HS-5 (cell line): ENCODE measurements around the gene LRIG1.

Experiments used
- DNase-seq: peaks from one replicate; pipeline ENCODE4 v3.0.0-alpha.2; 2012; ENCODE audit warnings: low read depth

LRIG1 gene

GRCh38 chr3:66489115-66489514 lies 11.7 kb downstream of the LRIG1 start:
- no peak for DNase-seq

- no peak for DNase-seq
Observed at GRCh38 chr3:66488492-66488891, 12.3 kb downstream of the LRIG1 start.

GRCh38 chr3:66487465-66487864 lies 13.4 kb downstream of the LRIG1 start:
- no peak for DNase-seq

GRCh38 chr3:66486646-66487045 lies 14.2 kb downstream of the LRIG1 start:
- peak; percentile 58 for DNase-seq

- DNase-seq = no peak
Observed at GRCh38 chr3:66486202-66486601, 14.6 kb downstream of the LRIG1 start.

- DNase-seq = peak; percentile 39
Observed at GRCh38 chr3:66485291-66485968, 15.4 kb downstream of the LRIG1 start.

- no peak for DNase-seq
Observed at GRCh38 chr3:66484106-66484844, 16.5 kb downstream of the LRIG1 start.

GRCh38 chr3:66483409-66483906 lies 17.4 kb downstream of the LRIG1 start:
- no peak for DNase-seq

GRCh38 chr3:66483006-66483405 lies 17.8 kb downstream of the LRIG1 start:
- DNase-seq = no peak

- DNase-seq = no peak
Observed at GRCh38 chr3:66482018-66482404, 18.8 kb downstream of the LRIG1 start.

- DNase-seq = no peak
Observed at GRCh38 chr3:66481071-66482017, 19.5 kb downstream of the LRIG1 start.

GRCh38 chr3:66480666-66481065 lies 20.2 kb downstream of the LRIG1 start:
- no peak for DNase-seq

GRCh38 chr3:66479532-66479947 lies 21.3 kb downstream of the LRIG1 start:
- no peak for DNase-seq

GRCh38 chr3:66478960-66479359 lies 21.9 kb downstream of the LRIG1 start:
- no peak for DNase-seq

GRCh38 chr3:66477856-66478255 lies 23.0 kb downstream of the LRIG1 start:
- no peak for DNase-seq

GRCh38 chr3:66476852-66477381 lies 23.9 kb downstream of the LRIG1 start:
- no peak for DNase-seq

GRCh38 chr3:66475386-66476020 lies 25.3 kb downstream of the LRIG1 start:
- DNase-seq = no peak

GRCh38 chr3:66473692-66474091 lies 27.1 kb downstream of the LRIG1 start:
- no peak for DNase-seq

GRCh38 chr3:66473181-66473580 lies 27.6 kb downstream of the LRIG1 start:
- DNase-seq = no peak

- peak; percentile 73 for DNase-seq
Observed at GRCh38 chr3:66472313-66473134, 28.3 kb downstream of the LRIG1 start.
